HK-2 (cell line): ENCODE data around the gene FAM124A.

Source experiments
- DNase-seq: peaks from one replicate; pipeline ENCODE4 v3.0.0-alpha.2; 2018; ENCODE audit not compliant: unreplicated experiment

The FAM124A gene

GRCh38 chr13:51305271-51305967 lies 83.2 kb downstream of the FAM124A start:
- DNase-seq = no peak

GRCh38 chr13:51308781-51309180 lies 86.6 kb downstream of the FAM124A start:
- no peak for DNase-seq

GRCh38 chr13:51311231-51311630 lies 89.0 kb downstream of the FAM124A start:
- DNase-seq = no peak

- no peak for DNase-seq
These were observed 89.8 kb downstream of the FAM124A start for GRCh38 chr13:51311957-51312520.

- DNase-seq = no peak
These were observed 91.4 kb downstream of the FAM124A start for GRCh38 chr13:51313619-51314018.

GRCh38 chr13:51317262-51317661 lies 95.1 kb downstream of the FAM124A start:
- no peak for DNase-seq

- no peak for DNase-seq
These were observed 95.8 kb downstream of the FAM124A start for GRCh38 chr13:51318015-51318414.

GRCh38 chr13:51318876-51319275 lies 96.7 kb downstream of the FAM124A start:
- DNase-seq = no peak

GRCh38 chr13:51321836-51322235 lies 99.6 kb downstream of the FAM124A start:
- DNase-seq = no peak

- DNase-seq = no peak
These were observed 100.6 kb downstream of the FAM124A start for GRCh38 chr13:51322826-51323225.

- DNase-seq = no peak
These were observed 101.8 kb downstream of the FAM124A start for GRCh38 chr13:51323824-51324511.

GRCh38 chr13:51324714-51325420 lies 102.7 kb downstream of the FAM124A start:
- DNase-seq = no peak

GRCh38 chr13:51325837-51326236 lies 103.6 kb downstream of the FAM124A start:
- no peak for DNase-seq

GRCh38 chr13:51326777-51327176 lies 104.6 kb downstream of the FAM124A start:
- no peak for DNase-seq

GRCh38 chr13:51327961-51328360 lies 105.8 kb downstream of the FAM124A start:
- no peak for DNase-seq

- DNase-seq = no peak
These were observed 106.3 kb downstream of the FAM124A start for GRCh38 chr13:51328488-51328887.

GRCh38 chr13:51329606-51330005 lies 107.4 kb downstream of the FAM124A start:
- DNase-seq = no peak

GRCh38 chr13:51330791-51331190 lies 108.6 kb downstream of the FAM124A start:
- no peak for DNase-seq

GRCh38 chr13:51331354-51331861 lies 109.2 kb downstream of the FAM124A start:
- no peak for DNase-seq

- DNase-seq = no peak
These were observed 110.6 kb downstream of the FAM124A start for GRCh38 chr13:51332566-51333361.

- DNase-seq = no peak
These were observed 111.2 kb downstream of the FAM124A start for GRCh38 chr13:51333421-51333820.
